ENCODE results near the gene CSNK2B.

Gene CSNK2B

GRCh38 chr6:31666337-31666965, 571 bp downstream of the CSNK2B start:
- H3K4me3 ChIP-seq (replicated peaks; ENCODE audit: low read depth, low read length), result peak overlapping the region; percentile 96
- no peak for TF ChIP-seq CTCF (IDR thresholded peaks at IDR 0.05; ENCODE audit: low read length, missing control alignments)
- no peak for DNase-seq (ENCODE audit: low read depth)

GRCh38 chr6:31669676-31670075, 3.8 kb downstream of the CSNK2B start, which contains the start of gene LY6G5B:
TSS of gene LY6G5B (plus strand) at chr6:31669976. CDS start at chr6:31670951, 975 bp downstream.
- no peak for DNase-seq (ENCODE audit: low read depth)
- H3K4me3 ChIP-seq (replicated peaks; ENCODE audit: low read depth, low read length), result no peak within 1 kb of the TSS
- no peak for TF ChIP-seq CTCF (IDR thresholded peaks at IDR 0.05; ENCODE audit: low read length, missing control alignments)

- H3K4me3 ChIP-seq (replicated peaks; ENCODE audit: low read depth, low read length), result no peak overlapping the region
- DNase-seq (ENCODE audit: low read depth), result no peak
- no peak for TF ChIP-seq CTCF (IDR thresholded peaks at IDR 0.05; ENCODE audit: low read length, missing control alignments)
Observed at GRCh38 chr6:31676322-31676903, 10.5 kb downstream of the CSNK2B start.

GRCh38 chr6:31676904-31677303, 11.0 kb downstream of the CSNK2B start:
- H3K4me3 ChIP-seq (replicated peaks; ENCODE audit: low read depth, low read length), result no peak overlapping the region
- no peak for DNase-seq (ENCODE audit: low read depth)
- TF ChIP-seq CTCF (IDR thresholded peaks at IDR 0.05; ENCODE audit: low read length, missing control alignments), result no peak

- DNase-seq (ENCODE audit: low read depth), result no peak
- H3K4me3 ChIP-seq (replicated peaks; ENCODE audit: low read depth, low read length), result no peak overlapping the region
- TF ChIP-seq CTCF (IDR thresholded peaks at IDR 0.05; ENCODE audit: low read length, missing control alignments), result no peak
Observed at GRCh38 chr6:31677955-31678354, 12.1 kb downstream of the CSNK2B start.

- DNase-seq (ENCODE audit: low read depth), result peak; percentile 94
- H3K4me3 ChIP-seq (replicated peaks; ENCODE audit: low read depth, low read length), result peak within 1 kb of the TSS; percentile 53
- TF ChIP-seq CTCF (IDR thresholded peaks at IDR 0.05; ENCODE audit: low read length, missing control alignments), result peak; percentile 71
Observed at GRCh38 chr6:31680226-31681134, 14.6 kb downstream of the CSNK2B start, which contains the start of gene LY6G5C. TSS of gene LY6G5C (minus strand) at chr6:31681067. CDS start at chr6:31680373, 694 bp downstream.
